ENCODE data around the gene RTRAF. TPM values are rescaled to one million over a fixed set of nuclear protein-coding genes. Genes with fewer than 3 reads are reported as not detected.
A peak's percentile ranks its signal among the peaks of the same experiment; 100 is the strongest.

RTRAF gene
- total and polyA plus RNA-seq, 9 donors: 152 to 290 (median 237) TPM

DNA sequence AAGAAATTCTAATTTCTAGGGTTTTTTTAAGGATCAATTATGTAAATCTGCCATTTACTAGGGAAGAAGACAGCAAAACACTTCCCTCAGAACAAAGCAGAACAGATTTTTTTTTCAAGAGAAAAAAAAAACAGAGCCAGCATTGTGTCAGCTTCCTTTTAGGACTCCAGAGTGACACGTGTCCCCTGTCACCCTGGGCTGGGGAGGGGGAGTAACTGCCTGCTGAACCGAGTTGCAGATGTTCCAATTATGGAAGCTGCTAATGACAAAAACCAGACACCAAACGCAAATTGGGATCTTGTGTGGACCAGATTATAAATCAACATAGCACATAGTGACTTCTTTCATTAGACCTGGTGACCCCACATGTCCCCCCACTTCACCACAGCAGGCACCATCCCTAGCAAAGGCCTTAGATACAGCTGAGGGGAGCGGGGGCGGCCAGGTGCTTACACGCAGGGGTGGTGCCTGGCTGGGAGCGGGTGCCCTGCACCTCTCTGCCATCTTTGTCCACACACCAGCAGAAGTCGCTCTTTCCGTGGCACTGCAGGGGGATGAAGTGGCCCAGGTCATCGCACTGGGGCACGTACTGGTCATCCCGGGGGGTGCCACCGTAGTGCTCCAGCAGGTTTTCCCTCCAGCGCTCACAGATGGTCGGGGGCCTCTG, 25.4 kb downstream of the RTRAF start:
- Histone ChIP-seq H3K4me1 (ENCODE audit: control insufficient read depth, insufficient read depth, low read length) (peaks cover 23% of the 10 kb centered on the region), H3K27me3 (ENCODE audit: control insufficient read depth, insufficient read depth, low read length) (no peaks in the 10 kb centered on the region), H3K27ac (ENCODE audit: low read length) (no peak overlapping the region), H3K9me3 (replicated peaks; ENCODE audit: control insufficient read depth, low read depth, low read length) (no peaks in the 10 kb centered on the region), H3K4me3 (ENCODE audit: low read length) (no peak overlapping the region), H3K36me3 (ENCODE audit: control insufficient read depth, insufficient read depth, low read length) (peaks cover 45% of the 10 kb centered on the region)
- DNase-seq: no peak
- WGBS (ENCODE audit: insufficient coverage): 57% methylated on average over 10 of the region's 15 CpGs

DNA sequence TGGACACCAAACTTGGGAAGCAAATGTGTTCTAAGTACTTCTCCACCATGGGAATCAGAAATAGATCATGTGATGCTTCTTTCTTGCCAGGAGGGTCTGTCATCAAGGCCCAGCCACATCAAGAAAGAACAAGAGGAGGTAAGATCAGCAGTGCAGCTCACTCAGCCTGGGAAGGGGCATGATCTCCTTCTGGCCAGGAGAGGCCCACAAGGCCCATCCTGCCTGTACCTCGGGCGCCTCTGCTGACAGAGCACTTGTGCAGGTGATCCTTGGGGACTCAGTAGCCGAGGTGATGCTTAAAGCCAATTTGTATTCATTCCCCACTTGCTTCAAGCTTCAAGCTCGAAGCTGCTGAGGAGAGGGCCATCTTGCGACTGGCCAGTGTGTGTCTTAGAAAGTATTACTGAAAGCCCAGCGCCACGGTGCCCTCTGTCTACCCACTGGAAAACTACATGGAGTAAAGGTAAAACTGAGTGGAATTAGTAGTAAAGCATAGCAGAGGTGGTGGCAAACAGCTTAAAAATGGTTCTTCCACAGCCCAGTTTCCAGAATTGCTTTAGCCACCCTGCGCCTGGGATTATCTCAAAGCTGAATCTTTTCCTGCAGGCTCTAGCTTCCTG, 26.2 kb downstream of the RTRAF start:
- H3K9me3 ChIP-seq (replicated peaks; ENCODE audit: control insufficient read depth, low read depth, low read length): no peaks in the 10 kb centered on the region
- DNase-seq: no peak
- no peak overlapping the region for H3K4me3 ChIP-seq (ENCODE audit: low read length)
- H3K27ac ChIP-seq (ENCODE audit: low read length): no peak overlapping the region
- peaks cover 42% of the 10 kb centered on the region for H3K36me3 ChIP-seq (ENCODE audit: control insufficient read depth, insufficient read depth, low read length)
- H3K27me3 ChIP-seq (ENCODE audit: control insufficient read depth, insufficient read depth, low read length): no peaks in the 10 kb centered on the region
- peaks cover 23% of the 10 kb centered on the region for H3K4me1 ChIP-seq (ENCODE audit: control insufficient read depth, insufficient read depth, low read length)
- WGBS (ENCODE audit: insufficient coverage): 69% methylated on average over 3 of the region's 8 CpGs

DNA sequence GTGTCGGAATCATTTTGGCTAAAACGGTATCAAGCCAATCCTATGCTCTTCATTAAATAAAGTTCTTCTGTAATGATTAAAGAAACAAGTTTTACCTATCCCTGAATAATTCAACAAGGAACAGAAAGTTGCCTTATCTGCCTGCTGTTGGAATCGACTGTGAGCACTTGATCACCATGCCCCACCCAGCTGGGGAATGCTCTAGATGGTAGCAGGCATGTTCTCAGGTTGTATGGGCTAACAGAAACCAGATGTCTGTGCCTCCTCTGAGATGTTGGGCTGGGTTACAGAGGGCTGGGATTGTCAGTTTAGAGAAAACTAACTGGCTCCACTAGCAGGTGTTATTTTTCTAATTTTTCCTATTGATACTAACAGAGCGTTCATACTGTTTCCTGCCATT, 28.9 kb downstream of the RTRAF start:
- H3K36me3 ChIP-seq (ENCODE audit: control insufficient read depth, insufficient read depth, low read length): peaks cover 30% of the 10 kb centered on the region
- no peaks in the 10 kb centered on the region for H3K9me3 ChIP-seq (replicated peaks; ENCODE audit: control insufficient read depth, low read depth, low read length)
- DNase-seq: no peak
- no peak overlapping the region for H3K4me3 ChIP-seq (ENCODE audit: low read length)
- H3K4me1 ChIP-seq (ENCODE audit: control insufficient read depth, insufficient read depth, low read length): peaks cover 18% of the 10 kb centered on the region
- no peak overlapping the region for H3K27ac ChIP-seq (ENCODE audit: low read length)
- H3K27me3 ChIP-seq (ENCODE audit: control insufficient read depth, insufficient read depth, low read length): no peaks in the 10 kb centered on the region
- WGBS (ENCODE audit: insufficient coverage): 50% methylated on average over 1 of the region's 4 CpGs

DNA sequence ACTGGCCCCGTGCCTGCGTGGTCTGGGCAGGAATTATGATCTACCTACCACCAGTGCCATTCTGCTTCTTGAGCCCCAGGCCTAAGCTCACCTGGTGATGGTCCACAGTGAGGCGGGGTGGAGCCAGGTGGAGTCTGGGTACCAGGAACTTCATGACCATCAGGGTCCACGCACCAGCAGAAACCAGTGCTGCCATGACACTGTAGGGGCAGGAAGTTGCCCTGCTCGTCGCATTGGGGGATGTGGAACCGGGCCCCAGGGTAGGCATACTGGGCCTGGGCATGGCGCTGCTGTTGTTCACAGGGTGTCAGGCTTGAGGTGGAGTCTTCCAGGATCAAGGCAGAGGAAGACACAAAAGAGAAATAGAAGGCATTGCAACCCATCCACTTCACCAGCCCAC, 29.6 kb downstream of the RTRAF start:
- 97% methylated on average over 6 of the region's 8 CpGs for WGBS (ENCODE audit: insufficient coverage)
- Histone ChIP-seq H3K4me3 (ENCODE audit: low read length) (no peak overlapping the region), H3K27ac (ENCODE audit: low read length) (no peak overlapping the region)

DNA sequence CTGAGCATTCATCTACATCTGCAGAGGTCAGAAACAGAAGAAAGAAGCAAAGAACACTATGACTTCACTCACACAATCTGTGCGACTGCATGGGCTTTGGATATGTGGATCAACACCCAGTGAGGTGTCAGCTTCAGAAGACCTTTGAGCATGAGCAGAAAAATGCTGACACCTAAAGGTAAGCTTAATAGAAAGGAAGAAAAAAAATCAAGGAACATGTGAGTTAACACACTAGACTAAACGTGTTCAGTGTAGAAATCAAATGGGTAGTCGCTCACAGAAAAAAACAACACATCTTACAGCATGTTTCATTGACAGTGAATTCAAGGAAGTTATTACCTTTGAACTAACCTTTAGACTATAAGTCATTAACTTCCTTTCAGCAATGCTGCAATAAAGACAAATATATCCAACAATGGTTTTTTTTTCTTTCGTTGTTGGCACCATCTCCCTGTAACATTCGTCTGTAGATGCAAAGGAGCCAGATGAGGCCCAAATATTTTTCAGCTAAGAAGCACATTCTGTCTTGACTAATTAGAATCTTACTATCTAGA, 30.9 kb downstream of the RTRAF start:
- Histone ChIP-seq H3K4me3 (ENCODE audit: low read length) (no peak overlapping the region), H3K36me3 (ENCODE audit: control insufficient read depth, insufficient read depth, low read length) (peaks cover 22% of the 10 kb centered on the region), H3K27ac (ENCODE audit: low read length) (no peak overlapping the region), H3K9me3 (replicated peaks; ENCODE audit: control insufficient read depth, low read depth, low read length) (peaks cover 3% of the 10 kb centered on the region), H3K4me1 (ENCODE audit: control insufficient read depth, insufficient read depth, low read length) (peaks cover 18% of the 10 kb centered on the region), H3K27me3 (ENCODE audit: control insufficient read depth, insufficient read depth, low read length) (no peaks in the 10 kb centered on the region)
- DNase-seq: no peak
- WGBS (ENCODE audit: insufficient coverage): 36% methylated on average over 2 of the region's 5 CpGs

More for the DNA sequence above, 29.6 kb downstream of the RTRAF start:
- no peaks in the 10 kb centered on the region for H3K27me3 ChIP-seq (ENCODE audit: control insufficient read depth, insufficient read depth, low read length)
- H3K36me3 ChIP-seq (ENCODE audit: control insufficient read depth, insufficient read depth, low read length): peaks cover 25% of the 10 kb centered on the region
- no peak for DNase-seq
- H3K9me3 ChIP-seq (replicated peaks; ENCODE audit: control insufficient read depth, low read depth, low read length): no peaks in the 10 kb centered on the region
- H3K4me1 ChIP-seq (ENCODE audit: control insufficient read depth, insufficient read depth, low read length): peaks cover 22% of the 10 kb centered on the region

DNA sequence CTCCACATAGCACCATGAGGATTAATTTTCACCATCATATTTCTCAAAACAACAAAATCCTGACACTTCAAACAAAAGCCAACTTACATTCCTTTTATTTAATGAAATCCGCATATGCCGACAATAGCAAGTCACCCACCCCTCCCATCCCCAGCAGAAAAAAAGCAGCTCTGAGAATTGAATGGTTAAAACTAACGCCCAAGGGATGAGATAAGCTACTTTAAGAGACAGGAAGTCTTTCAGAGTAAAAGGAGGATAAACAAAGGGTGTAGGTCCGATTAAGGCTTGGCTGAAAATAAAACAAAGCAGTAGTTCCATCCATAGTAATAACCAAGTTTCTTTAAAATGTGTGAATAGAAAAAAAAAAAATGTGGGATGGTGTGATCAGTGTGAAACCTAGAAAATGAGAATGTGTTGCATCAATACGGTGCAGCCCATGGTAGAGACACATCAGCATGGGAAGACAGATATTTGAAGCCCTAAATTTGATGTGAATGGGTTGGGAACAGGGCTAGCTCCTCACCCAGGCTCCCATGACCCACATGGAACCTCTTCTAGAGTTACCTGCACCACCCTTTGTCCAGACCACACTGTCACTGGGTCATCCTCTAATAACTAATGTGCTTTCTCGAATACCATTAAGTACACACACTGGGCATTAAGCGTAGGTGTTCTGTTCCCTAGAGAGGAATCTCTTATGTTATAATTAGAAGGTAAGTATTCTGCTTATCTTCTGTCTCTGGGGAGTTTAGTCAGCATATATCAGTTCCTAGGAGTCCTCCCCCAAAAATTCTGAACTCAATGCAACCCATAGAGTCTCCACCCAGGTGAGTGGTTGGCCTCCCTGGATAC, 31.7 kb downstream of the RTRAF start:
- Histone ChIP-seq H3K9me3 (replicated peaks; ENCODE audit: control insufficient read depth, low read depth, low read length) (peaks cover 3% of the 10 kb centered on the region), H3K27me3 (ENCODE audit: control insufficient read depth, insufficient read depth, low read length) (no peaks in the 10 kb centered on the region), H3K36me3 (ENCODE audit: control insufficient read depth, insufficient read depth, low read length) (peaks cover 22% of the 10 kb centered on the region), H3K4me3 (ENCODE audit: low read length) (no peak overlapping the region), H3K4me1 (ENCODE audit: control insufficient read depth, insufficient read depth, low read length) (peaks cover 23% of the 10 kb centered on the region), H3K27ac (ENCODE audit: low read length) (peak overlapping the region; percentile 52)
- no CpG with 5 or more reads among the region's 7 CpGs for WGBS (ENCODE audit: insufficient coverage)
- no peak for DNase-seq

DNA sequence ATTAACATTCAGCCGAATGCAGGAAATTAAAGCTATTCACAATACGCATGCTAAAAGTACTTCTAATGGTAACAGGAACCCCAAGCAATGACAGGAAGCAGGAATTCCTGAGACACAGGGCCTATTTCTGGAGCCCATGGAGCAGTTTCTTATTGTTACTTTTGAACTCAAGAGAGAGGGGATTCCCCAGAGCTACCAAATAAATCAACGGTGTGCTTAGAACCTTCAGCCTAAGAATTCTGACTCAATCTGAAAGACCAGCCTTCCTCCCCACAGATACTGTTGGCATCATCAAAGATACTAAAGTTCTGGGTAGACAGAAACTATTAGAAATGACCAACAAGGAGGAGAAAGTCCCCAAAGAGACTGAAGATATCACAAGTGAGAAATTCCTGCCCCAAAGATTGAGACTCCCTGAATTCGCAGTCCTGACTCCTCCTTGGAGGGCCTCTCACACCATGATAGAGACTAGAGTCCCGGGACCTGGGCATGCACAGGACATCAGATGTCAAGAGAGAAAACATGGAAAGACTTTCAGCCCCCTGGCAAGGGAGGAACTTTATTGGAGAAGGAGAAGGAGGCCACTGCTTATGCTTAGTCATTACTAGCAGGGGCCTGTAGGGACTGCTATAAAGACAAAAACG, 32.7 kb downstream of the RTRAF start:
- Histone ChIP-seq H3K4me3 (ENCODE audit: low read length) (no peak overlapping the region), H3K9me3 (replicated peaks; ENCODE audit: control insufficient read depth, low read depth, low read length) (peaks cover 3% of the 10 kb centered on the region), H3K27me3 (ENCODE audit: control insufficient read depth, insufficient read depth, low read length) (no peaks in the 10 kb centered on the region), H3K4me1 (ENCODE audit: control insufficient read depth, insufficient read depth, low read length) (peaks cover 27% of the 10 kb centered on the region), H3K36me3 (ENCODE audit: control insufficient read depth, insufficient read depth, low read length) (peaks cover 23% of the 10 kb centered on the region), H3K27ac (ENCODE audit: low read length) (peak overlapping the region; percentile 57)
- WGBS (ENCODE audit: insufficient coverage): 20% methylated on average over 1 of the region's 6 CpGs
- peak; percentile 43 for DNase-seq

DNA sequence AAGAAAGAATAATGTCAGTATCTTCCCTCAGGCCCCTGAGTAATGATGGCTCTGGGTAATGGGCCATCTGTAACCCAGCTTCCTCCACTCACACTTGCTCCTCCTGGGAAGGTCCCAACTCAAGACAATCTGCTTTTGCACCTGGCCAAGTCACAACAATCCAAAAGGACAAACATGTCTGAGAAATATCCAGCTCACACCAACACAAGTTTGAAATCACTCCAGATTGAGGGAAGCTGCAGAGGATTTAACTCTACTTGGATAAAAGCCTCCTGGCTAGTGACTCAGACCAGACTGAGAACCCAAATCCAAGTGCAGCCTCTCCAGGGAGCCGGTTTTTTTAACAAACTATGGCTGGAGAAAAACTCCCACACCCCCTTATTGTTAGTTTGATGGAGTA, 34.2 kb downstream of the RTRAF start:
- WGBS (ENCODE audit: insufficient coverage): no CpG with 5 or more reads among the region's 1 CpG
- peaks cover 23% of the 10 kb centered on the region for H3K36me3 ChIP-seq (ENCODE audit: control insufficient read depth, insufficient read depth, low read length)
- H3K4me1 ChIP-seq (ENCODE audit: control insufficient read depth, insufficient read depth, low read length): peaks cover 29% of the 10 kb centered on the region

DNA sequence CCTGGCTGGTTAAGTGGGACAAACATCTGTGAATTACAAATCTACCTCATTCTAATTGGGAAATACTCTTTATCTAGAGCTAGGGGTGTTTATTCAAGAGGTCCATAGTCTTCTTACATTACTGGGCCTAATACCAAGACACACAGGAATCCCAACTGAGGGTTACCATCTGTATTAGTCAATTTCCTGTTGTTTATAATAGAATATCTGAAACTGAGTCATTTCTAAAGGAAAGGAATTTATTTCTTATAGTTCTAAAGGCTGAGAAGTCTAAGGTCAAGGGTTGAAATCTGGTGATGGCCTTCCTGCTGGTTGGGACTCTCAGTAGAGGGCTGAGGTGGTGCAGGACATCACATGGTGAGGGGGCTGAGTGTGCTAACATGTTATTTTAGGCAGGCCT, 36.0 kb downstream of the RTRAF start:
- DNase-seq: no peak
- Histone ChIP-seq H3K4me3 (ENCODE audit: low read length) (no peak overlapping the region), H3K4me1 (ENCODE audit: control insufficient read depth, insufficient read depth, low read length) (peaks cover 33% of the 10 kb centered on the region)

More for the DNA sequence above, 34.2 kb downstream of the RTRAF start:
- H3K9me3 ChIP-seq (replicated peaks; ENCODE audit: control insufficient read depth, low read depth, low read length): peaks cover 3% of the 10 kb centered on the region
- H3K4me3 ChIP-seq (ENCODE audit: low read length): no peak overlapping the region
- H3K27me3 ChIP-seq (ENCODE audit: control insufficient read depth, insufficient read depth, low read length): no peaks in the 10 kb centered on the region
- H3K27ac ChIP-seq (ENCODE audit: low read length): no peak overlapping the region
- peak; percentile 96 for DNase-seq

More for the DNA sequence above, 36.0 kb downstream of the RTRAF start:
- H3K9me3 ChIP-seq (replicated peaks; ENCODE audit: control insufficient read depth, low read depth, low read length): peaks cover 3% of the 10 kb centered on the region
- H3K36me3 ChIP-seq (ENCODE audit: control insufficient read depth, insufficient read depth, low read length): peaks cover 9% of the 10 kb centered on the region
- no peak overlapping the region for H3K27ac ChIP-seq (ENCODE audit: low read length)
- H3K27me3 ChIP-seq (ENCODE audit: control insufficient read depth, insufficient read depth, low read length): no peaks in the 10 kb centered on the region

Measured in muscle of leg (tissue), 11 donors.